B cell (primary cell): ENCODE results near the gene TSPAN14. TPM values are rescaled to one million over a fixed set of nuclear protein-coding genes. Genes with fewer than 3 reads are reported as not detected.

Source experiments
- ATAC-seq: fragments of 200-7000 bp; cut with Tn5 transposase; one replicate; pipeline ENCODE4 v1.10.0; 2021; ENCODE audit warnings: low read depth, mild to moderate bottlenecking, moderate number of reproducible peaks, moderate library complexity
- CTCF ChIA-PET: fragments of 350-600 bp; sonication (Branson Sonifier 250); formaldehyde crosslinking; loops from one replicate; lab custom pipeline; 2021; ENCODE audit warnings: antibody characterized with exemption, inconsistent platforms; lab: Charles Lee
- POLR2A ChIA-PET: fragments of 350-600 bp; sonication (Branson Sonifier 250); formaldehyde crosslinking; loops from one replicate; lab custom pipeline; 2021; ENCODE audit warnings: antibody characterized with exemption; lab: Charles Lee
- DNase-seq: peaks from one replicate; pipeline ENCODE4 v3.0.0; 2013
- H2AFZ ChIP-seq: 2 replicates; pipeline ENCODE4 v1.6.1; 2012; ENCODE audit warnings: mild to moderate bottlenecking, low read depth, low read length; ENCODE audit not compliant: insufficient read depth, poor library complexity, severe bottlenecking
- H3K27ac ChIP-seq, 2 donors: 1 replicate in 1 of 2; 2 replicates in 1 of 2; pipeline ENCODE4 v1.5.1; 2012 to 2013; ENCODE audit warnings: low read length in 2 of 2, mild to moderate bottlenecking in 2 of 2, moderate library complexity in 1 of 2
- H3K27me3 ChIP-seq, 4 experiments: fragments of 200-600 bp in 1 of 4; sonication (generic) in 1 of 4; replicated peaks in 1 of 4; 1 replicate in 2 of 4; 2 replicates in 2 of 4; pipeline versions ENCODE4 v1.6.1 to v1.7.0; 2013 to 2016; ENCODE audit warnings: low read length in 3 of 4, mild to moderate bottlenecking in 2 of 4, mixed read lengths in 1 of 4, moderate library complexity in 1 of 4; ENCODE audit not compliant: insufficient read depth in 4 of 4, control insufficient read depth in 3 of 4; ENCODE audit errors: control extremely low read depth in 1 of 4
- H3K36me3 ChIP-seq, 2 experiments: replicated peaks in 1 of 2; 1 replicate in 1 of 2; 2 replicates in 1 of 2; pipeline versions ENCODE4 v1.6.1 to v1.7.1; 2013; ENCODE audit warnings: low read length in 1 of 2; ENCODE audit not compliant: insufficient read depth in 2 of 2, control insufficient read depth in 1 of 2; ENCODE audit errors: control extremely low read depth in 1 of 2, extremely low read depth in 1 of 2
- H3K4me1 ChIP-seq, 2 donors: fragments of 200-600 bp in 1 of 2; sonication (generic) in 1 of 2; 1 replicate in 1 of 2; 2 replicates in 1 of 2; pipeline versions ENCODE4 v1.5.1 to v1.6.1; 2013 to 2017; ENCODE audit warnings: low read length in 2 of 2; ENCODE audit not compliant: control insufficient read depth in 2 of 2, insufficient read depth in 2 of 2
- H3K4me2 ChIP-seq: replicated peaks from 2 replicates; pipeline ENCODE3; 2012; ENCODE audit warnings: mild to moderate bottlenecking, low read depth, low read length; ENCODE audit not compliant: poor library complexity, severe bottlenecking
- H3K4me3 ChIP-seq, 5 experiments: fragments of 200-600 bp in 1 of 5; sonication (generic) in 1 of 5; 1 replicate in 3 of 5; 2 replicates in 2 of 5; pipeline versions ENCODE4 v1.5.1 to v1.7.0; 2011 to 2016; ENCODE audit warnings: low read length in 4 of 5, mild to moderate bottlenecking in 4 of 5, low read depth in 2 of 5, control low read depth in 1 of 5, moderate library complexity in 1 of 5; ENCODE audit not compliant: insufficient read depth in 1 of 5; ENCODE audit errors: control extremely low read depth in 1 of 5, extremely low read depth in 1 of 5
- H3K79me2 ChIP-seq: fragments of 200-600 bp; sonication (generic); one replicate; pipeline ENCODE4 v1.6.0; 2016; ENCODE audit warnings: low read length; ENCODE audit not compliant: control insufficient read depth, insufficient read depth
- H3K9ac ChIP-seq: fragments of 200-600 bp; sonication (generic); 2 replicates; pipeline ENCODE4 v1.6.1; 2017; ENCODE audit warnings: mild to moderate bottlenecking, low read length, moderate library complexity
- H3K9me3 ChIP-seq, 3 donors: one replicate each; pipeline versions ENCODE4 v1.6.1 to v1.7.1; 2013; ENCODE audit warnings: low read length in 2 of 3; ENCODE audit not compliant: control insufficient read depth in 2 of 3, insufficient read depth in 1 of 3; ENCODE audit errors: control extremely low read depth in 1 of 3
- H4K20me1 ChIP-seq: 2 replicates; pipeline ENCODE4 v1.6.0; 2012; ENCODE audit warnings: mild to moderate bottlenecking, low read length; ENCODE audit not compliant: insufficient read depth, control insufficient read depth, poor library complexity, severe bottlenecking
- H3K27ac Mint-ChIP-seq: one replicate; pipeline ENCODE4 v1.8.0; 2021; ENCODE audit warnings: mixed read lengths
- H3K27me3 Mint-ChIP-seq: one replicate; pipeline ENCODE4 v1.8.0; 2021; ENCODE audit warnings: mixed read lengths
- H3K4me1 Mint-ChIP-seq: one replicate; pipeline ENCODE4 v1.8.0; 2021; ENCODE audit warnings: mixed read lengths
- H3K4me3 Mint-ChIP-seq: one replicate; pipeline ENCODE4 v1.8.0; 2021; ENCODE audit warnings: mixed read lengths
- H3K9me3 Mint-ChIP-seq: one replicate; pipeline ENCODE4 v1.8.0; 2022; ENCODE audit warnings: mixed read lengths; ENCODE audit not compliant: insufficient read depth
- CTCF ChIP-seq: fragments of 200-600 bp; IDR thresholded peaks from one replicate; pipeline ENCODE4 v1.8.0; 2022; ENCODE audit warnings: antibody characterized with exemption, mild to moderate bottlenecking
- EZH2 ChIP-seq: IDR thresholded peaks from 2 replicates; pipeline ENCODE4 v1.6.1; 2012; ENCODE audit warnings: borderline replicate concordance, low read depth, mild to moderate bottlenecking, moderate library complexity, low read length; ENCODE audit not compliant: insufficient read depth, poor library complexity, severe bottlenecking
- WGBS: methylation state at CpG from one replicate; pipeline ENCODE4 v1.1.5; 2013; ENCODE audit warnings: missing lambda C conversion rate; ENCODE audit not compliant: insufficient coverage; 5-methylcytosine and 5-hydroxymethylcytosine counted together
- intact Hi-C: fragments of 100-400 bp; cut with micrococcal nuclease; formaldehyde crosslinking; loops from one replicate; pipeline ENCODE4 v1.10.0; 2022
- polyA plus RNA-seq: library from polyadenylated mRNA; depleted of rRNA; stranded (reverse); fragments of >200 nt; gene quantifications from 2 replicates; pipeline ENCODE4 v1.2.3, GENCODE V29; 2012
- total RNA-seq, 2 donors: library from RNA; stranded (reverse); fragments of 120-200 nt in 1 of 2; gene quantifications; 1 replicate in 1 of 2; 2 replicates in 1 of 2; pipeline versions ENCODE4 v1.2.3 to v1.2.4, GENCODE V29; 2013 to 2022

TSPAN14 gene
- total and polyA plus RNA-seq, 2 donors (not counting 1 experiment from before 2014, with no cell fraction given): 27.8 to 55.3 TPM

DNA sequence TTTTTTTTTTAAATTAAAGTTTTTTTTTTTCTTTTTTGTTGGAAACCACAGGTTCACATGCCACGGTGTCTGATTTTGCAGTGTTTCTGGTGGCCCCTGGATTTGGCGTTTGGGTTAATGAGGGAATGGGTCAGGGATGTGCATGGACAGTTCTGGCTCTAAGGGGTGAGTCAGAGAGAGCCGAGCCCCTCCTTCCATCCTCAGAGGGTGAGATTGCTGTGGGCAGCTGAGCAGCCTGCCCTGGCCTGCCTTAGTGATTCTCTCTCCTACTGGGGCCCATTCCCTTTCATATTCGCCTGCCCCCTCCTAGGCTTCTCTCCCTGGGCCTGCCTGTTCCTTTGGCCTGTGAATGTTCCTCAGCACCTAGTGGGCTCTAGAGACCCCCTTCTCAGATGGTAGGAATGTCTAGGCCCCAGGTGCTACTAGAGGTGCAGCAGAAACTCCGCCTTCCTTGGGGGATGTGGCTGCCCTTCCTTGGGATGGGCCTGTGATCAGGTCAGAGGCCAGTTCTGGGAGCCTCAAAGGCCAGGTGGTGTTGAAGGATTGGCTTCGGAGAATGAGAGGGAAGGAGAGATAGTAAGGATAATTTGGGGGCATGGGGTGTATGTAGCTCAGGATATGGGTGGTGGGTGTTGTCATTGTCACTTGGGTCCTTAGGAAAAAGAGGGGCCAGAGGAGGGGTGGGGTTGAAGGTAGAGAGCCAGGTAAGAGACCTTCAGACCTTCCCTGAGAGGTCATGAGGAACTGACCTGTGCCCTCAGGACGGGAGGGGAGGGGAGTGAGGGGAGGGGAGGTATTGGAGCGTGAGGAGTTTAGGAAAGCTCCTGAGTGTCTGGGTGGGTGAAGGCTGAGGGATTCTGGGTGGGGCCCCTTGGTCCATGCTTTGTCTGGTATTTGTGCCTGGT lies 19.8 kb downstream of the TSPAN14 start:
- Histone ChIP-seq H4K20me1 (peaks cover 52% of the 10 kb centered on the region), H3K9me3 (peaks cover 0 to 10% (median 5%) of the 10 kb centered on the region in 3 donors), H2AFZ (no peak overlapping the region), H3K79me2 (peaks cover 92% of the 10 kb centered on the region), H3K4me1 (peaks cover 31 to 38% of the 10 kb centered on the region in 2 donors), H3K4me2 (no peak overlapping the region), H3K27me3 (no peaks in the 10 kb centered on the region), H3K27ac (peak overlapping the region; percentile 1 to 49), H3K9ac (no peak overlapping the region), H3K4me3 (no peak overlapping the region), H3K36me3 (peaks cover 0 to 34% of the 10 kb centered on the region in 2 experiments)
- H3K27me3 Mint-ChIP-seq: no peaks in the 10 kb centered on the region
- ChIA-PET CTCF (interaction anchor here (1.3 to 6.9 kb wide), 6 partner anchors 11 to 31 kb away, joined by 6 to 51 read pairs (median 10); no protein-coding TSS in a partner anchor), POLR2A (interaction anchor here (0.5 to 1.6 kb wide), 3 partner anchors 26 to 45 kb away, joined by 4 to 8 read pairs (median 6); no protein-coding TSS in a partner anchor)
- no peaks in the 10 kb centered on the region for H3K9me3 Mint-ChIP-seq
- 74% methylated on average over 7 of the region's 8 CpGs for WGBS
- DNase-seq: no peak
- peak overlapping the region; percentile 59 for H3K27ac Mint-ChIP-seq
- intact Hi-C loops: loop anchor here (2.0 kb wide), 1 partner anchor 19 kb away; the partner anchor contains the start of gene TSPAN14
- H3K4me3 Mint-ChIP-seq: no peak overlapping the region
- TF ChIP-seq EZH2 (no peak), CTCF (no peak)
- peaks cover 49% of the 10 kb centered on the region for H3K4me1 Mint-ChIP-seq
- no peak for ATAC-seq
